Brain pericyte (primary cell): Measurements from ENCODE around the gene HPCAL1.

Source experiments
- DNase-seq: peaks from one replicate; pipeline ENCODE4 v3.0.0-alpha.2; 2012; ENCODE audit warnings: low read depth, low spot score

HPCAL1 gene

DNA sequence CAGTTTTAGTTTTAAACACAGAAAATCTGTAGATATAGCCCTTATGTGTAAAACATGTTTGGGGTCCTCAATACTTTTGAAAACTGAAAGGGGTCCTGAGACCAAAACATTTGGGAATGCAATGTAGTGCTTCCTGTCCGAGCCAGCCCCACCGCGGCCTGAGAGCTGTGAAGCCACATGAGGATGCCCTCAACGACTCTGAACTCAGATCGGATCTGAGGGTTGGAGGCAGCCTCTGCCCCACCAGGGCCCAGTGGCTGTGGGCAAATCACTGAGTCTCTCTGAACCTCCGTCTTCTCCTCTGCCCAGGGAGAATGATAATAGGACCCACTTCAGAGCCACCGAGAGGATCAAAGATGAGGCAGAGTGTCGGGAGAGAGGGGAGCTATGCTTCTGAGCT is 33.4 kb upstream of the HPCAL1 start:
- DNase-seq = no peak

DNA sequence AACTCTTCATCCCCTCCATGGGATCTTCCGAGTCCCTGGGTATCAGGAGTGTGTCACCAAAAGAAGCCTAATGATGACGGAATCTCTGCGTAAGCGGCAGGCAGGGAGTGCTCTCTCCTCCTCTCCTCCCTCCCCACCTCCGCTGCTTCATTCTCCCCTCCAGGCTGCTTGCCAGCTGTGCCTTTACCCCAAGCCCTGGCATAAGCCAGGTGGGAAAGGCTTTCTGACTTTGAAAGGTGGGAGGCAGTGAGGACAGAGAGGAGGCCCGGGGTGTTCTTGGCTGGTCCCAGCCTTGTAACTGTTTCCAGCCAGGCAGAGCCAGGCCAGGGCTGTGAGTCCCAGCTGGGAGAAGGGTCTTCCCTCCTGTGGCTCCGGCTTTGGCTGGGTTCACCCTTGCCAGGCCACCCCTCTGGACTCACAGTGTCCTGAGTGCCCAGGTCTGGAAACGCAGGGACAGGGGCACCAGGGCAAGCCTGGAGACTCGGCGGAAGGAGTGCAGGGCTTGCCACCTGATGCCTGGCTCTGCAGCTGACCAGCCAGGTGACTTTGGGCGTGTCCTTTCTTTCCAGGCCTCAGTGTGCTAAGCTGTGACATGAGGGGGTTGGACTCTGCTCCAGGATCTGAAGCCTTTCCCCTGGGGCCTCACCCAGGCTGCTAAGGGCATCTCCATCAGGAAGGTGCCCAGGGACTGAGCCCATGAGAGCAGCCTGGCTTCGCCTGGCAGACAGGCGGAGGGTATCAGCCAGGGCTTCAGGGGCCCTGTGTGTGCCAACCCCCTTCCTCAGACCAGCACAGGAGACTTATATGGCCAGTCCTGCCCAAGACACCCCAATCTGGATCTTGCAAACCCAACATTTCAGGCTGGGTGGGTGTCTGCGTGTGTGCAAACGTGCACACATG is 32.7 kb upstream of the HPCAL1 start:
- DNase-seq = no peak

DNA sequence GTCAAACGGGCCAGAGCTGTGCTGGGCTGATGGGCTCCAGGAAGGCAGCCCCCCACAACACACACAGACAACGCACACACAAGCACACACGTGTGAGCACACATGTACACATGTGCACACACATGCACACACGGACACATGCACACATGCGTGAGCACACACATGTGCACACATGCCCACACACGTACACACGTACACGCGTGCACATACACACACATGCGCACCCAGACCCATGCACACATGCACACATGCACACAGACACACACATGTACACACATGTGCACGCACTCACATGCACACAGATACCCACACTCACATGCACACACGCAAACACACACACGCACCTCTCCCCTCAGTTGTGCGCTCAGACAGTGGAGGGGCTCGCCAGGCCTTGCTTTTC is 31.2 kb upstream of the HPCAL1 start:
- DNase-seq = no peak

DNA sequence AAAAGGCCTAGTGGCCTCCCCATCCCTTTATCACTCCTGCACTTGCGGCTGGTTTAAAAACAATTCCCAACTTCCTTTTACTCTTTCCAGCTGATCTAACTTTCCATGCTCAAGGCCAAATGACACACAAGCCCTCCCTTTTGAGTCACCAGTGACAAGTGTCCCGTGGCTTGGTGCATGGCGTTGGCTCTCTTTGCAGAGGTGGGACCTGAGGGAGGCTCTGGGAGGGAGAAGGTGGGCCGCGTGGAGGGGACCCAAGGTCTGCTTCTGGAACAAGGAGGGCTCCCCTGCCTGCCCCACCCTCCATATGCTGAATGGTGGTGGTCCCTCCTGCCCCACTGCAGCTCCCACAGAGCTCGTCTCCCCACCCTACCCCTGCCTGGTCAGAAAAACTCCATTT is 30.8 kb upstream of the HPCAL1 start:
- DNase-seq = no peak

DNA sequence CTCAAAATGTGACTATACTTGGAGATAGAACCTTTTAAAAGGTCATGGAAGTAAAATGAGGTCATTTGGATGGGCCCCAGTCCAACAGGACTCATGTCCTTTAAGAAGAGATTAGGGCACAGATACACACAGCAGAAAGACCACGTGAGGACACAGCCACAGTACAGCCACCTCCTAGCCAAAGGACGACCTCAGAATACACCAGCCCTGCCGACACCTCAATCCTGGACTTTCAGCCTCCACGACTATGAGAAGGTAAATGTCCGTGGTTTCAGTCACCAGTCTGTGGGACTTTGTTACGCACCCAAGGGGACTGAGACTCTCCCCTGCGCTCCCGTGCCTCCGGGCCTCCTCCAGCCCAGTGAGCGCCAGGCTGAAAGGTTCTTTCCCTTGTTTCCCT is 30.2 kb upstream of the HPCAL1 start:
- DNase-seq = no peak

DNA sequence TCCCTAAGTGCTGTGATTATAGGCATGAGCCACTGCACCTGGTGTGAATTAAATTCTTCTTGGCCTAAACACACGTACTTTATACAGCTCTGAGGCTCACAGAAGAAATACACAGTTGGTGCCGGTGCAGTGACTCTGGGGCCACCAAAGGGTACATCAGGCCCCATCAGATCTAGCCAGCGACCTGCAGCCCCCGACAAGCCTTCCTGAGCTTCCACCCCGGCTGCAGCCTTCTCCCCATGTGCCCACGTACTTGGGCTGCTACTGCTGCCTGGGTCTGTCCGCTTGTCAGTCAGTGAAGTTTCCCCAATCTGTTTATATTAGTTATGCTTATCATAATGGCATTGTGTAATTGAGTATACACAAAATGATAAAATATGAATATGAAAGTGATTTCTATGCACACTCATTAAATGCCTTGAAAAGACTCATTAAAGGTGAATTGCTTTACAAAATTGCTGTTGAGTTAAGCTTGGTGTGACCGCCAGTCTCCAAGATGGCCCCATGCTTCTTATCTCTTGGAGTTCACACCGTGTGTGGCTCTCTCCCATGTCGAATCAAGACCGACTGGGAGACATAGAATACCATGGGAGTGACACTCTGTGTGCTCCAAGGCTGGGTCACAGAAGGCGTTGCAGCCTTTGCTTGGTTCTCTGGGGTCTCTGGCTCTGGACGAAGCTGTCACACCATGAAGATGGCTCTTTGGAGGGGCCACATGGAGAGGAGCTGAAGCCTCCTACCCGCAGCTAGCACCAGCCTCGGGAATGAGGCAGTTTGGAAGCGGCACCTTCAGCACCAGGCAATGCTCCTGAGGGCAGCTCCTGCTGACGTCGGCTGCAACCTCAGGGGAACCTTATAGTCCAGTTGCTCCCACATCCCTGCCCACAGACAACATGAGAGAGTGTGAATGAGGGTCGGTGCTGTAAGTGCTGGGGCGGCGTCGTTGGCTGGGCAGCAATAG is 29.2 kb upstream of the HPCAL1 start:
- no peak for DNase-seq

DNA sequence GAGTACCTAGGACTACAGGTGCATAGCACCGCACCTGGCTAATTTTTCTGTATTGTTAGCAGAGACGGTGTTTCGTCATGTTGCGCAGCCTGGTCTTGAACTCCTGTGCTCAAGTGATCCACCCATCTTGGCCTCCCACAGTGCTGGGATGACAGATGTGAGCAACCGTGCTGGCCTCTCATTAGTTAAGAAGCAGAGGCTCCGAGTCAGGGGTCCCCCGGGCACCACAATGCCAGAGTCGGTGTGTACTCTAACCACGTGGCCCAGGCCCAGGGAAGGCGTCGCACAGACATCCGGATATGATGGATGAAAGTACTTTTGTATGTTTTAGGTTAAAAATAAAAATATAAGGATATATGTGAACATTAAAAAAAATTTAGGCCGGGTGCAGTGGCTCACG is 28.3 kb upstream of the HPCAL1 start:
- DNase-seq = no peak

DNA sequence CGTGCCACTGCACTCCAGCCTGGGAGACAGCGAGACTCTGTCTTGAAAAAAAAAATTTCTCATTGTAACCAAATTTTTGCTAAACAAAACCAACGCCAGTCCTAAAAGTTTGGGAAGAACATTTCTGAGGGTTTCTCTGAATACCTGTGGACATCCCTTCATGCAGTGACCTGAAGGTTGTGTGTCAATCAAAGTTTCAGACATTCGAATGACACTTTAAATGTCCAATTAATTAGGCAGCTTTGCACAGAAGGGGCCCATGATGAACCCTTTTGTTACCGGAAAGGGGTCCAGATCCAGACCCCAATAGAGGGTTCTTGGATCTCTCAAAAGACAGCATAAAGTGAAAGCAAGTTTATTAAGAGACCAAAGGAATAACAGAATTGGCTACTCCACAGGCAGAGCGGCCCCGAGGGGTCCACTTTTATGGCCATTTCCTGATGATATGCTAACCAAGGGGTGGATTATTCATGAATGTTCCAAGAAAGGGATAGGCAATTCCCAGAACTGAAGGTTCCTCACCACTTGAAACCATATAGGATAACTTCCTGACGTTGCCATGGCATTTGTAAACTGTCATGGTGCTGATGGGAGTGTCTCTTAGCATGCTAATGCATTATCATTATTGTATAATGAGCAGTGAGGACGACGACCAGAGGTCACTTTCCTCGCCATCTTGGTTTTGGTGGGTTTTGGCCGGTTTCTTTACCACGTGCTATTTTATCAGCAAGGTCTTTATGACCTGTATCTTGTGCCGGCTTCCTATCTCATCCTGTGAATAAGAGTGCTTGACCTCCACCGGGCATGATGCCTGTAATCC is 27.5 kb upstream of the HPCAL1 start:
- DNase-seq = no peak

DNA sequence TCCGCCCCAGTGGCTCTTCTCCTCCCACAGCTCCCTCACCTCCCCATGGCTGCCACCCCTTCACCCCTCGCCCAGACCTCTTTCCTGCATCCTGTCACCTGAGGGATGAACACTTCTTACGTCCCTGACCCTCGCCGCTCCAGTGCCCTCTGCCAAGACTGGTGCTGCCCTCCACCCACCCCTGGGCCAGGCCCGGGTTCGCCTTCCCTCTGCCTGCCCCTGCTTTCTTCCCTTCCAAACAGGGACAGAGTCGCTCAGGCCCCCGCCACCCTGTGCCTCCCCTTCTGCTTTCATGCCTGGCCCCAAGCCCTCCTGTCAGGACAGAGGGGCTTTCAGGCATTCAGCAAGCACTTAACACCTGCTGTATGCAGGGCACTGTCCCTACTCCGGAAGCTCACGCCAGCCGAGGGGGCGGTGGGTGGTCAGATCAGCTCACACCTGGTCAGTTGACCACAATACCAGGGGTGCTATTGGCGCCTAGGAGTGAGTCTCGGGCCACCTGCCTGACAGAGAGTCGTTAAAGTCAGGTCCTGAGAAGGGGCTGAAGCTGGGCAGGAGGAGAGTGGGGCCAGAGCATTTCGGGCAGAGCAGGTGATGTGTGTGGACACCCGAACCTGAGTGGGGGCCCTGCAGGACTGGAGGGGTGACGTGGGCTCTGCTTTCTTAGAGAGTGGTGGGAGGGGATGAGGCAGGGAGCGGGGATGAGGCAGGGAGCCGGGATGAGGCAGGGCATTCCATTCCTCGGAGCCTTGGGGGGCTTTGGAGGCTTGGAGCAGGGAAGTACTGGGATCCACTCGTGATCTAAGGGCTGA is 26.0 kb upstream of the HPCAL1 start:
- DNase-seq = no peak

DNA sequence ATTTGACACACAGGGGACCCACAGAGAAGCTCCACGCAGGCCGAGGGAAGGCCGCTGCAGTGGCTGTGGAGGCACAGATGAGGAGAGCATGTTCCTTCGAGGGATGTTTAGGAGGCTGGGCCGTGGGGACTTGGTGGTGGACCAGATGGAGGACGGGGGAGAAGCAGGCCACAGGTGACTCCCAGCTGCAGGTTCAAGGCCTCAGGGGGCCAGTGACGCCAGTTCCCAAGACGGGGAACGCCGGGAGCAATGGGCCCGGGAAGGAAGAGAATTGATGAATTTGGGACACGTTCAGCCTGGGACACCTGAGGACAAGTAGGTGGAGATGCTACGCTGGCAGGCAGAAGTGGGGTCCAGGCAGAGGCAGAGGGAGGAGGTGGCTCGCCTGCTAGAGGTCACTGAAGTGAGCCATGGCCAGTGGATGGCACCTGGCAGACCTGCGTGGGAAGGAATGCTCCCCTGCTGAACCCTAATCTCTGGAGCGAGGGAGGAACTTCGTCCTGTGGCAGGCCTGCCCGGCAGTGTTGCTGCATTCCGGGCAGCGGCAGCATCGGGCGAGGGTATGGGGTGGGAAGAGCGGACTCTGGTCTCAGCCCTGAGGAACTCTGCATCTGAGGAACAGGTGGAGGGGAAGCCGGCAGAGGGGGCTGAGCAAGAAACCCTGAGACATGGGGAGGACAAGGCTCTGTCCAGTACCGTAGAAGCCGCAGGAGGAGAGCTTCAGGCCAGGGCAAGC is 25.2 kb upstream of the HPCAL1 start:
- no peak for DNase-seq

DNA sequence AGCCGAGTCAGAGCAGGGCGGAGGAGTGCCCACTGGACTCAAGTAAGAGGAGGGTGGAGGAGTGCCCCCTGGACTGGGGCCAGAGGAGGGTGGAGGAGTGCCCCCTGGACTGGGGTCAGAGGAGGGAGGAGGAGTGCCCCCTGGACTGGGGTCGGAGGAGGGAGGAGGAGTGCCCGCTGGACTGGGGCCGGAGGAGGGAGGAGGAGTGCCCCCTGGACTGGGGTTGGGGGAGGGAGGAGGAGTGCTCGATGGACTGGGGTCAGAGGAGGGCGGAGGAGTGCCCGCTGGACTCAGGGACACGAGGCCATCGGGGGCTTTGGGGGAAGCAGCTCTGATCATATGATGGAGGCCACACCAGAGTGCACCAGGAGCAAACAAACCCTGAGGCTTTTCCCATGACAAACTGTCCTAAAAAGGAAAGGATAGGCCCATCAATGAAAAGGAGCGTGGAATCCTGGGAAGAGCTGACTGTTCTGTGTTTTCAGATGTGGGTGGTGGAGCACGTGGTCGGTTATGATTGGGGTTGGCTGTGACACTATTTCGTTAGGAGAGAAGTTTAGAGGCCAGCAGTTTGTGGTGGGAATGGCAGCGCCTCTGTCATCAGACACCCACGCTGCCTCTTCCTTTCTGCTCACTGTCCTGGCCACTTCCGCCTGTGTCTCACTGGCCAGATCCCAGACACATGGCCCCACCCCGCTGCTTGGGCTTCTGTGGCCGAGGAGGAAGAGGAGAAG is 24.5 kb upstream of the HPCAL1 start:
- no peak for DNase-seq

DNA sequence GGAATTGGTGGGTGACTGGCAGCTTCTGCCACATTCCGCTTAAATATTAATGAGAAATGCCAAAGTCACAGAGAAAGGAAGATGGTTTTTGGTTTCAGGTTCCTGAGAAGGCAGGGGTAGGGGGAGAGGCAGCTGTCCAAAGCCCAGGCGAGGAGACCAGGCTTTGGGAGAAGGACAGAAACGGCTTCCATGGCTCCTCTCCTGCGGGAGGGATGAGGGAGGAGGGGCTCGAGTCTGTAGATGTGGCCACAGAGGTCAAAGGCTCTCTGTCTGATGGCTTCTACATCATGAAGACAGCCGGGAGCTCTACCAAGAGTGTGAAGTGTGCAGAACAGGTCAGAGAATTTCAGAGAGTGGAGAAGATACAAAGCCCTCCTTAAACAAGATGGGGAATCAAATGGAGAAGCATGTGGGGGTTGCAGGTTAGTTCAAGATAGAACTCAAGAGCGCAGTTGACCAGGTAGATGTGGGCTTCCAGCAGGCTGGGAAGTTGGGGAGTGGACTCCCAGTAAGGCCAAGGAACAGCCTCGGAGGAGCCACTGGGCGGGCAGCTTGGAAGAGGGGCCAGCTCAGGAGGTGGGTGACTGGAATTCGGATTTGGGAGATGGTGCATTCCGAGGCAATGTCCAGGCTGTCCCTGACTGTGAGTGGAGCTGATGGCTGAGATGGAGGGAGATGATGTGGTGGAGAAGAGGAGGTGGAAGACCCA is 23.8 kb upstream of the HPCAL1 start:
- DNase-seq = no peak

DNA sequence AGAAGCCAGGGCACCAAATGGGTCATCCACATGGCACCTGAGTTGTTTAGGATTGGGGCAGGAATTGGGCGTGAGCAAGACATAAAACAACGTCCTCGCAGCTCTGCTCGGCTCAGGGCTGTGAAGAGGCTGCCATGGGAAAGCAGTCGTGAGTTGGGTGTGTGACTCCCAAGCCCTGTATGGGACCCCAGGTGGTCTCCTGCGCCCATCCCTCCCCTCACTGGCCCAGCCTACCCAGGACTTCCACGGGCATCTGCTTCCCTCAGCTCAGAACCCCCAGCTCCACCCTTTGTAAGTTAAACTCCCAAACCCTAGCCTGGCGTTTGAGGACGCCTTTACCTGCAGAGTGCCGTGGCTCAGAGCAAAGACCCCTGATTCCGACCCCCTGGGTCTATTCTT is 23.2 kb upstream of the HPCAL1 start:
- no peak for DNase-seq

DNA sequence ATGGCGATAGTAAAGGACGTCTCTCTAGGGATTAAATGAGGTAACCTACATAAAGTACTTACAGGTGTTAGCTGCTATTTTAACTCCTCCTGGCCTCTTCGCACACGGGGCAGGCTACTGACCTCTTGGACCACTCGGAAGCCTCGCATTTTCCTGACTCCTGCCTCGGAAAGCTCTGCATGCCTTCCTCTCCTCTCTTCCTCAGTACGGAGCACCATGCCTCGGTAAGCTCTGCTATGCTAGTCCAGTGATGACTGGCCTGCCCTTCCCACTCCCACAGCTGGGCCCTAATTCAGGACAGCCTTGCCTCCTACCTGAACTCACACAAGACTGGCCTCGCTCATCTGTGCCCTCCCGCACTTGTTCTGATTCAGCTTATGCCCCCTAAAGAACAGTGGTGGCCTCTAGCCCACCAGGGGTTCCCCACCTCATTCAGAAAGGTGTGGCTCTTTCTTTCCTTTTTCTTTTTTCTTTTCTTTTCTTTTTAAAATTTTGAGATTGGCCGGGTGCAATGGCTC is 22.7 kb upstream of the HPCAL1 start:
- DNase-seq = no peak

DNA sequence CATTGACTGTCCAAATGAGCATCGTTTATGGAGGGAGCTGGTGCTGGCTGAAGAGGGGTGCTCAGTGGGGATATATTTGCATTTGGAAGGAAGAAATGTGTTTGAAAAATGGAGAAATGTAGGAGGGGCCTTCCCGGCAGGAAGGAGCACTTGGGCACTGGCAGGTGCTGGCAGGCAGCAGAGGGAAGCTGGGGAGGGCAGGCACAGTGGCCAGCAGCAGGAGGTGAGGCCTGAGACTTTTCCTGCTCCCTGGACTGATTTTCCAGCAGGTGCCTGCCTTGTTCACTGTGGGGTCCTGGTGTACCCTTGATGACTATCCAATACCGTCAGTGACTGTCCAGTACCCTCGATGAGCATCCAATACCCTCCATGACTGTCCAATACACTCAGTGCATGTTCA is 20.8 kb upstream of the HPCAL1 start:
- no peak for DNase-seq

DNA sequence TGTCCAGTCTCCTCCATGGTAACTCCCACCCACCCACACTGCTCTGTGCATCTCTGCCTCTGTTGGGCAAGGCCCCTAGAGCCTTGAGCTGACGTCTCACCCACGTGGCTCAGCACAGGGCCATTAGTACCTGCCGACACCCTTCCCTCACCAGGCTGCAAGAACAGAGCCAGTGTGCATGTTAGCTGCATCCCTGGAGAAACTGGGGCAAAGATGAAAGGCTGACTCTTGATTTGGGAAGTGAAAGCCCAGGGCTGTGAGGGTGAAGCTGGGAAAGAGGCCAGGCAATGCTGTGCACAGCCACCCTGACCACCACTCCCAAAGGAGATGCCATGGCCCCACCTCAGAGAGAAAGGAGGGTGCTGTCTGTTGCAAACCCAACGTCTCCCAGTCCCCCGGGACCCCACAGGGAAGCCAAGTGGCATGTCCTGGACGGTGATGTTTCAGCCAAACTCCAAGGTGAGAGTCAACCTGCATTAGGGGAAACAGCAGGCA is 20.0 kb upstream of the HPCAL1 start:
- DNase-seq = no peak

DNA sequence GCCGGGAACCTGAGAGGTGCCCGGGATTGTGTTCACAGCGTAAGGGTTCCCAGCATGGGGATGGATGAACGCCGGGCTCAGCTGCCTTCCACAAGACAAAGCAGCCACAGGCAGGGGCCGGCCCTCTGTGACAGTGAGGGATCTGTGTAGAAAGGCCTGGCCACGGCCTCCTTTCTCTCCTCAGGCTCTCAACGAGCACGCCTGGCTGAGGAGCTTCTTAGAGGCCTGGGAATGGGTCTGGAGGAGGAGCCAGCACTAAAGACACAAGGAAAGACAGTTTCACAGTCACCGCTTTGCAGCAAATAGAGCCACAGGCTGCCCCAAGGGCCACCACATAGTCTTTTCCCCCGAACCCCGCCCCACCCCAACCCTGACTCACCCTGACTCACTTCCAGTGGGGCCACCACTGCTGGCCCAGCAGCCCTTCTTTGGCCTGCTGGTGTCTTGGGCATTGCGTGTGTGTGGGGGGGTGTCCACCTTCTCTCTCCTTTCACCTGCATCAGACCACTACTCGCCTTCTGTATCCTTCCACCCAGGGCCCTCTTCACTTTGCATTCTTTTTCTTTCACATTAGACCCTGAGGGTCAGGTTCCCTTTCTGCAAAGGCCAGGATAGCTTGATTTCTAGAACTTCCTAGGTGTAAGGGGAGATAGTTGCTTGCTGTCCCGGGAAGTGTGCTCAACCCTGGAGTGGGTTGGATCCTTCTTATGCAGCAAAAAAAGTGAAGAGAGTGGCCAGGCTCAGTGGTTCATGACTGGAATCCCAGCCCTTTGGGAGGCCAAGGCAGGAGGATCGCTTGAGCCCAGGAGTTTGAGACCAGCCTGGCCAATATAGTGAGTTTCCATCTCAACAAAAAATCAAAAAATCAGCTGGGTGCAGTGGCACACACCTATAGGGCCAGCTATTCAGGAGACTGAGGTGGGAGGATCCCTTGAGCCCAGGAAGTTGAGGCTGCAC is 19.3 kb upstream of the HPCAL1 start:
- DNase-seq = no peak
